Stimulated activated naive CD8-positive, alpha-beta T cell treated with anti-CD3 and anti-CD28 coated beads, Interleukin-15, amount 100 ng/mL, for 72 hours (primary cell): ENCODE measurements around the gene TPSD1.
"Not testable (repeated sequence)": the region's sequence is repeated elsewhere in the genome, so short reads cannot be mapped to it uniquely, and the experiment has no call there.

ENCODE experiments used
- ATAC-seq: fragments of 150-1000 bp; cut with Tn5 transposase; 2 replicates; pipeline ENCODE4 v1.10.0; 2021; ENCODE audit warnings: mild to moderate bottlenecking, moderate library complexity
- DNase-seq, 2 donors: peaks; one replicate each; pipeline ENCODE4 v3.0.0; 2021 to 2022
- H3K27ac Mint-ChIP-seq, 2 donors: one replicate each; pipeline ENCODE4 v1.8.0; 2022; ENCODE audit warnings: mild to moderate bottlenecking in 2 of 2, mixed read lengths in 2 of 2, moderate library complexity in 2 of 2
- H3K27me3 Mint-ChIP-seq: one replicate; pipeline ENCODE4 v1.8.0; 2022; ENCODE audit warnings: mixed read lengths
- H3K4me1 Mint-ChIP-seq: one replicate; pipeline ENCODE4 v1.8.0; 2022; ENCODE audit warnings: mild to moderate bottlenecking, mixed read lengths
- H3K4me3 Mint-ChIP-seq, 2 donors: one replicate each; pipeline ENCODE4 v1.8.0; 2022; ENCODE audit warnings: mild to moderate bottlenecking in 2 of 2, mixed read lengths in 2 of 2, moderate library complexity in 1 of 2
- H3K9me3 Mint-ChIP-seq, 2 donors: one replicate each; pipeline ENCODE4 v1.8.0; 2022; ENCODE audit warnings: mixed read lengths in 2 of 2

The TPSD1 gene

DNA sequence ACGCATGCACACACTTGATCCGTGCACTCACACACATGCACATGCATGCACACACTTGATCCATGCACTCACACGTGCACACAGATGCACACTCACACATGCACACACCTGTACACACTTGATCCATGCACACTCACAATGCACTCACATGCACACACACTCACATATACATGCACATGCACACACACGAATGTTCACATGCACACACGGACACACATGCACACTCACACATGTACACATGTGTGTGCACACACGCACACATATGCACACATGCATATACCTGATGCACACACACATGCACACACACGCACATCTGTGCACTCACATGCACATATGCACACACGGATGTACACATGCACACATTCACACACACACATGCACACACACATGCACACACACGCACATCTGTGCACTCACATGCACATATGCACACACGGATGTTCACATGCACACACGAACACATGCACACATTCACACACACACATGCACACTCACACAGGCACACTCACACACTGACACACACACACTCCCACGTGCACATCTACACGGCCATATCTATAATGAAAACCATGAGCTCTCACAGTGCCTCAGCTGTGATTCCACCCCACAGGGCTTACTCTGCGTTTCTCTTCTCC is 7.8 kb upstream of the TPSD1 start:
- not testable (repeated sequence) for DNase-seq, H3K9me3 Mint-ChIP-seq, H3K27ac Mint-ChIP-seq, H3K4me3 Mint-ChIP-seq, ATAC-seq
- peaks cover 19% of the 10 kb centered on the region for H3K27me3 Mint-ChIP-seq
- peaks cover 14% of the 10 kb centered on the region for H3K4me1 Mint-ChIP-seq

- Mint-ChIP-seq H3K27me3 (peaks cover 19% of the 10 kb centered on the region), H3K4me1 (peaks cover 14% of the 10 kb centered on the region)
- not testable (repeated sequence) for H3K27ac Mint-ChIP-seq, H3K4me3 Mint-ChIP-seq, H3K9me3 Mint-ChIP-seq, DNase-seq
- peak; percentile 64 for ATAC-seq
Measured at GRCh38 chr16:1249031-1249755, 6.7 kb upstream of the TPSD1 start.

GRCh38 chr16:1253701-1254364 is 2.0 kb upstream of the TPSD1 start:
- ATAC-seq = peak; percentile 61

GRCh38 chr16:1254821-1255220 is 1.0 kb upstream of the TPSD1 start:
- peaks cover 18% of the 10 kb centered on the region for H3K27me3 Mint-ChIP-seq
- ATAC-seq, DNase-seq, H3K4me3 Mint-ChIP-seq, H3K4me1 Mint-ChIP-seq, H3K27ac Mint-ChIP-seq, H3K9me3 Mint-ChIP-seq: not testable (repeated sequence)

More at GRCh38 chr16:1253701-1254364, 2.0 kb upstream of the TPSD1 start:
- not testable (repeated sequence) for H3K4me3 Mint-ChIP-seq, H3K4me1 Mint-ChIP-seq, H3K9me3 Mint-ChIP-seq, DNase-seq, H3K27me3 Mint-ChIP-seq, H3K27ac Mint-ChIP-seq

DNA sequence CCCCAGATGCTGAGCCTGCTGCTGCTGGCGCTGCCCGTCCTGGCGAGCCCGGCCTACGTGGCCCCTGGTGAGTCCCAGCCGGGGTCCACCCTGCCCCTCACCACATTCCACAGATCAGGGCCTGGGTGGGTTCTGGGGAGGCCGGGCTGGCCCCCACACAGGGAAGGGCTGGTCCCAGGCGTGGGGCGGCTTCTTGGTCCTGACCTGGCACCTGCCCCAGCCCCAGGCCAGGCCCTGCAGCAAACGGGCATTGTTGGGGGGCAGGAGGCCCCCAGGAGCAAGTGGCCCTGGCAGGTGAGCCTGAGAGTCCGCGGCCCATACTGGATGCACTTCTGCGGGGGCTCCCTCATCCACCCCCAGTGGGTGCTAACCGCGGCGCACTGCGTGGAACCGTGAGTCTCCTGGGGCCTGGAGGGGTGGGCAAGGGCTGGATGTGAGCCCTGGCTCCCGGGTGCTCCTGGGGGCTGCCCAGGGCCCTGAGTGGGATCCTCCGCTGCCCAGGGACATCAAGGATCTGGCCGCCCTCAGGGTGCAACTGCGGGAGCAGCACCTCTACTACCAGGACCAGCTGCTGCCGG is 516 bp downstream of the TPSD1 start:
- peak; percentile 13 for ATAC-seq
- not testable (repeated sequence) for H3K9me3 Mint-ChIP-seq, DNase-seq, H3K27ac Mint-ChIP-seq, H3K4me3 Mint-ChIP-seq
- Mint-ChIP-seq H3K4me1 (peaks cover 12% of the 10 kb centered on the region), H3K27me3 (peaks cover 34% of the 10 kb centered on the region)

GRCh38 chr16:1256874-1257322 is 1.0 kb downstream of the TPSD1 start:
- no peak overlapping the region for H3K4me3 Mint-ChIP-seq

GRCh38 chr16:1257561-1258224 is 1.8 kb downstream of the TPSD1 start:
- Mint-ChIP-seq H3K4me3 (no peak overlapping the region), H3K4me1 (peaks cover 12% of the 10 kb centered on the region), H3K27me3 (peaks cover 47% of the 10 kb centered on the region)

More at GRCh38 chr16:1256874-1257322, 1.0 kb downstream of the TPSD1 start:
- H3K27me3 Mint-ChIP-seq = peaks cover 39% of the 10 kb centered on the region
- no peaks in the 10 kb centered on the region for H3K9me3 Mint-ChIP-seq
- DNase-seq = no peak
- H3K27ac Mint-ChIP-seq = no peak overlapping the region
- no peak for ATAC-seq
- peaks cover 12% of the 10 kb centered on the region for H3K4me1 Mint-ChIP-seq

GRCh38 chr16:1258225-1258600 is 2.3 kb downstream of the TPSD1 start:
- DNase-seq (no peak), ATAC-seq (peak; percentile 26)
- peaks cover 12% of the 10 kb centered on the region for H3K4me1 Mint-ChIP-seq
- peaks cover 49% of the 10 kb centered on the region for H3K27me3 Mint-ChIP-seq
- no peak overlapping the region for H3K27ac Mint-ChIP-seq
- H3K4me3 Mint-ChIP-seq = peak overlapping the region in 1 of 2 donors; percentile 31
- H3K9me3 Mint-ChIP-seq = no peaks in the 10 kb centered on the region

More at GRCh38 chr16:1257561-1258224, 1.8 kb downstream of the TPSD1 start:
- H3K27ac Mint-ChIP-seq = no peak overlapping the region
- H3K9me3 Mint-ChIP-seq = no peaks in the 10 kb centered on the region
- DNase-seq = no peak
- ATAC-seq = no peak

GRCh38 chr16:1258906-1259759 is 3.3 kb downstream of the TPSD1 start:
- H3K27me3 Mint-ChIP-seq = peaks cover 49% of the 10 kb centered on the region
- peaks cover under 1 to 2% of the 10 kb centered on the region in 2 donors for H3K9me3 Mint-ChIP-seq
- ATAC-seq (no peak), DNase-seq (no peak)
- peaks cover 12% of the 10 kb centered on the region for H3K4me1 Mint-ChIP-seq
- peak overlapping the region; percentile 23 to 74 for H3K4me3 Mint-ChIP-seq
- H3K27ac Mint-ChIP-seq = no peak overlapping the region

- Mint-ChIP-seq H3K4me1 (peaks cover 12% of the 10 kb centered on the region), H3K4me3 (no peak overlapping the region), H3K27me3 (peaks cover 49% of the 10 kb centered on the region), H3K9me3 (peaks cover 6 to 8% of the 10 kb centered on the region in 2 donors), H3K27ac (no peak overlapping the region)
- no peak for ATAC-seq
- DNase-seq = no peak
Measured at GRCh38 chr16:1259760-1260068, 3.8 kb downstream of the TPSD1 start.

GRCh38 chr16:1260101-1260680 is 4.3 kb downstream of the TPSD1 start:
- Mint-ChIP-seq H3K4me3 (peak overlapping the region in 1 of 2 donors; percentile 57), H3K4me1 (peaks cover 12% of the 10 kb centered on the region), H3K9me3 (peaks cover 9 to 11% of the 10 kb centered on the region in 2 donors), H3K27ac (no peak overlapping the region), H3K27me3 (peaks cover 49% of the 10 kb centered on the region)
- DNase-seq (no peak), ATAC-seq (no peak)

- H3K27me3 Mint-ChIP-seq = peaks cover 49% of the 10 kb centered on the region
- H3K4me3 Mint-ChIP-seq = peak overlapping the region in 1 of 2 donors; percentile 57
- no peak for ATAC-seq
Measured at GRCh38 chr16:1261131-1261892, 5.4 kb downstream of the TPSD1 start.

GRCh38 chr16:1262210-1262845 is 6.5 kb downstream of the TPSD1 start:
- no peak overlapping the region for H3K27ac Mint-ChIP-seq
- H3K27me3 Mint-ChIP-seq = peaks cover 49% of the 10 kb centered on the region

More at GRCh38 chr16:1261131-1261892, 5.4 kb downstream of the TPSD1 start:
- no peak for DNase-seq
- peaks cover 12% of the 10 kb centered on the region for H3K4me1 Mint-ChIP-seq
- H3K9me3 Mint-ChIP-seq = peaks cover 9 to 11% of the 10 kb centered on the region in 2 donors
- no peak overlapping the region for H3K27ac Mint-ChIP-seq

More at GRCh38 chr16:1262210-1262845, 6.5 kb downstream of the TPSD1 start:
- no peak for ATAC-seq
- H3K4me3 Mint-ChIP-seq = no peak overlapping the region
- peaks cover 12% of the 10 kb centered on the region for H3K4me1 Mint-ChIP-seq
- peaks cover 9 to 11% of the 10 kb centered on the region in 2 donors for H3K9me3 Mint-ChIP-seq
- DNase-seq = no peak
